Measurements from ENCODE around the gene KCNN4.
"Not testable (repeated sequence)": the region's sequence is repeated elsewhere in the genome, so short reads cannot be mapped to it uniquely, and the experiment has no call there.

The KCNN4 gene

GRCh38 chr19:43780706-43781525, at the start of gene KCNN4:
Gene KCNN4, minus strand, starts transcription at chr19:43780973. Its CDS starts 112 bp downstream, at chr19:43780861.
- DNase-seq, result peak; percentile 50

- DNase-seq, result peak; percentile 77
These were observed 46.3 kb upstream of the KCNN4 start, which contains the start of gene ZNF283 for GRCh38 chr19:43826787-43827754. Gene ZNF283, plus strand, starts transcription at chr19:43827321. Its CDS starts 6,184 bp downstream, at chr19:43833505.

GRCh38 chr19:43824572-43824971, 43.8 kb upstream of the KCNN4 start:
- DNase-seq, result not testable (repeated sequence)

- DNase-seq, result not testable (repeated sequence)
These were observed 43.1 kb upstream of the KCNN4 start for GRCh38 chr19:43823856-43824255.

GRCh38 chr19:43820884-43821215, 40.1 kb upstream of the KCNN4 start:
- no peak for DNase-seq

GRCh38 chr19:43820098-43820883, 39.5 kb upstream of the KCNN4 start:
- DNase-seq, result no peak

GRCh38 chr19:43818500-43818899, 37.7 kb upstream of the KCNN4 start:
- no peak for DNase-seq

- DNase-seq, result not testable (repeated sequence)
These were observed 36.7 kb upstream of the KCNN4 start for GRCh38 chr19:43817454-43817853.

- no peak for DNase-seq
These were observed 34.0 kb upstream of the KCNN4 start for GRCh38 chr19:43814663-43815352.

- no peak for DNase-seq
These were observed 31.9 kb upstream of the KCNN4 start for GRCh38 chr19:43812688-43813087.

- no peak for DNase-seq
These were observed 31.5 kb upstream of the KCNN4 start for GRCh38 chr19:43812259-43812658.

GRCh38 chr19:43811837-43812236, 31.1 kb upstream of the KCNN4 start:
- DNase-seq, result no peak

GRCh38 chr19:43809762-43810696, 29.3 kb upstream of the KCNN4 start:
- no peak for DNase-seq

GRCh38 chr19:43807651-43808050, 26.9 kb upstream of the KCNN4 start:
- no peak for DNase-seq

- no peak for DNase-seq
These were observed 26.1 kb upstream of the KCNN4 start for GRCh38 chr19:43806848-43807247.

- not testable (repeated sequence) for DNase-seq
These were observed 25.6 kb upstream of the KCNN4 start for GRCh38 chr19:43806401-43806800.

GRCh38 chr19:43804432-43804831, 23.7 kb upstream of the KCNN4 start:
- DNase-seq, result no peak

- no peak for DNase-seq
These were observed 21.6 kb upstream of the KCNN4 start, which contains the start of gene LYPD5 for GRCh38 chr19:43802216-43802951. Gene LYPD5, minus strand, starts transcription at chr19:43802447. Its CDS starts 67 bp downstream, at chr19:43802380.

GRCh38 chr19:43799502-43800142, 18.8 kb upstream of the KCNN4 start:
- no peak for DNase-seq
